WTC11 (cell line): ENCODE results near the gene ZFP91. TPM values are rescaled to one million over a fixed set of nuclear protein-coding genes. Genes with fewer than 3 reads are reported as not detected.
A peak's percentile ranks its signal among the peaks of the same experiment; 100 is the strongest.

Source experiments
- ATAC-seq: fragments of 200-7000 bp; cut with Tn5 transposase; 2 replicates; pipeline ENCODE4 v1.10.0; 2021; ENCODE audit warnings: mild to moderate bottlenecking, moderate library complexity
- CTCF ChIA-PET: fragments of 300-600 bp; sonication (Branson Sonifier 250); formaldehyde crosslinking; loops from one replicate; lab custom pipeline; 2021; ENCODE audit warnings: antibody characterized with exemption; lab: Charles Lee
- POLR2A ChIA-PET: fragments of 350-600 bp; sonication (Branson Sonifier 250); formaldehyde crosslinking; loops from one replicate; lab custom pipeline; 2021; ENCODE audit warnings: antibody characterized with exemption; lab: Charles Lee
- DNase-seq: peaks from one replicate; pipeline ENCODE4 v3.0.0; 2021; ENCODE audit warnings: low spot score
- H3K27ac Mint-ChIP-seq: 2 replicates; pipeline ENCODE4 v1.8.0; 2021; ENCODE audit warnings: mixed read lengths
- H3K27me3 Mint-ChIP-seq: 2 replicates; pipeline ENCODE4 v1.8.0; 2021; ENCODE audit warnings: low read depth, mild to moderate bottlenecking, moderate library complexity, mixed read lengths
- H3K36me3 Mint-ChIP-seq: 2 replicates; pipeline ENCODE4 v1.8.0; 2021; ENCODE audit warnings: mixed read lengths
- H3K4me1 Mint-ChIP-seq: 2 replicates; pipeline ENCODE4 v1.8.0; 2022; ENCODE audit warnings: mixed read lengths
- H3K4me3 Mint-ChIP-seq: 2 replicates; pipeline ENCODE4 v1.8.0; 2021; ENCODE audit warnings: mild to moderate bottlenecking, moderate library complexity, mixed read lengths
- H3K9me3 Mint-ChIP-seq: 2 replicates; pipeline ENCODE4 v1.8.0; 2021; ENCODE audit warnings: mixed read lengths
- CREB1 ChIP-seq: sonication (generic); formaldehyde crosslinking; IDR thresholded peaks from 2 replicates; pipeline ENCODE4 v1.8.0; 2023; ENCODE audit warnings: mild to moderate bottlenecking, missing genetic modification reagents
- EMX1 ChIP-seq: fragments of 250-450 bp; sonication (Bioruptor Pico); IDR thresholded peaks from 2 replicates; pipeline ENCODE4 v1.8.0; 2021; ENCODE audit warnings: mild to moderate bottlenecking
- ESRRA ChIP-seq: sonication (generic); formaldehyde crosslinking; IDR thresholded peaks from 2 replicates; pipeline ENCODE4 v1.8.1; 2022; ENCODE audit warnings: mild to moderate bottlenecking, missing genetic modification reagents, borderline replicate concordance
- FOXP1 ChIP-seq: sonication (generic); formaldehyde crosslinking; IDR thresholded peaks from 2 replicates; pipeline ENCODE4 v1.8.0; 2022; ENCODE audit warnings: missing genetic modification reagents, mild to moderate bottlenecking, moderate library complexity, borderline replicate concordance
- JAZF1 ChIP-seq: fragments of 250-450 bp; sonication (Bioruptor Pico); IDR thresholded peaks from 2 replicates; pipeline ENCODE4 v1.9.0; 2021; ENCODE audit warnings: moderate library complexity, mild to moderate bottlenecking, inconsistent platforms
- MYBL2 ChIP-seq: sonication (generic); formaldehyde crosslinking; IDR thresholded peaks from 2 replicates; pipeline ENCODE4 v1.8.1; 2023; ENCODE audit warnings: mild to moderate bottlenecking, moderate library complexity, missing genetic modification reagents
- NFATC4 ChIP-seq: fragments of 250-450 bp; sonication (Bioruptor Pico); IDR thresholded peaks from 2 replicates; pipeline ENCODE4 v1.9.0; 2021; ENCODE audit warnings: mild to moderate bottlenecking
- NR3C1 ChIP-seq: sonication (generic); formaldehyde crosslinking; conservative IDR thresholded peaks from 2 replicates; pipeline ENCODE4 v1.8.1; 2023; ENCODE audit warnings: low read depth, mild to moderate bottlenecking, missing genetic modification reagents
- SMAD4 ChIP-seq: sonication (generic); formaldehyde crosslinking; IDR thresholded peaks from 2 replicates; pipeline ENCODE4 v1.8.0; 2022; ENCODE audit warnings: mild to moderate bottlenecking, missing genetic modification reagents
- TEAD1 ChIP-seq: sonication (generic); formaldehyde crosslinking; IDR thresholded peaks from 2 replicates; pipeline ENCODE4 v1.8.0; 2022; ENCODE audit warnings: mild to moderate bottlenecking, missing genetic modification reagents
- ZNF416 ChIP-seq: fragments of 250-450 bp; sonication (Bioruptor Pico); IDR thresholded peaks from 2 replicates; pipeline ENCODE4 v1.9.0; 2021; ENCODE audit warnings: mild to moderate bottlenecking, inconsistent platforms
- ZNF423 ChIP-seq: fragments of 250-450 bp; sonication (Bioruptor Pico); IDR thresholded peaks from 2 replicates; pipeline ENCODE4 v2.1.2; 2022; ENCODE audit warnings: mild to moderate bottlenecking, moderate library complexity
- total RNA-seq: library from RNA; stranded (reverse); gene quantifications from 3 replicates; pipeline ENCODE4 v1.2.3, GENCODE V29; 2021
- TF ChIP-seq, protein P1 (sequence below): sonication (generic); formaldehyde crosslinking; IDR thresholded peaks from 2 replicates; pipeline ENCODE4 v1.8.1; 2022; ENCODE audit warnings: low read depth, missing genetic modification reagents, borderline replicate concordance
- TF ChIP-seq, protein P2 (sequence below): sonication (generic); formaldehyde crosslinking; IDR thresholded peaks from 2 replicates; pipeline ENCODE4 v1.8.0; 2023; ENCODE audit warnings: mild to moderate bottlenecking, missing genetic modification reagents
- TF ChIP-seq, protein P3 (sequence below): sonication (generic); formaldehyde crosslinking; IDR thresholded peaks from 2 replicates; pipeline ENCODE4 v1.8.0; 2022; ENCODE audit warnings: mild to moderate bottlenecking, missing genetic modification reagents
- TF ChIP-seq, protein P4 (sequence below): sonication (generic); formaldehyde crosslinking; IDR thresholded peaks from 2 replicates; pipeline ENCODE4 v1.8.0; 2022; ENCODE audit warnings: mild to moderate bottlenecking, missing genetic modification reagents
- TF ChIP-seq, protein P5 (sequence below): sonication (generic); formaldehyde crosslinking; IDR thresholded peaks from 2 replicates; pipeline ENCODE4 v1.8.1; 2023; ENCODE audit warnings: mild to moderate bottlenecking, missing genetic modification reagents, moderate library complexity
- TF ChIP-seq, protein P6 (sequence below): fragments of 200-600 bp; IDR thresholded peaks from 2 replicates; pipeline ENCODE4 v1.8.0; 2022; ENCODE audit warnings: antibody characterized with exemption
- TF ChIP-seq, protein P7 (sequence below): sonication (generic); formaldehyde crosslinking; IDR thresholded peaks from 2 replicates; pipeline ENCODE4 v1.8.0; 2023; ENCODE audit warnings: missing genetic modification reagents, mild to moderate bottlenecking, borderline replicate concordance
- TF ChIP-seq, protein P8 (sequence below): sonication (generic); formaldehyde crosslinking; IDR thresholded peaks from 2 replicates; pipeline ENCODE4 v1.8.0; 2022; ENCODE audit warnings: mild to moderate bottlenecking, missing genetic modification reagents

Gene ZFP91
- total RNA-seq, 1 experiment from 2014 or later, result 28.1 TPM

DNA sequence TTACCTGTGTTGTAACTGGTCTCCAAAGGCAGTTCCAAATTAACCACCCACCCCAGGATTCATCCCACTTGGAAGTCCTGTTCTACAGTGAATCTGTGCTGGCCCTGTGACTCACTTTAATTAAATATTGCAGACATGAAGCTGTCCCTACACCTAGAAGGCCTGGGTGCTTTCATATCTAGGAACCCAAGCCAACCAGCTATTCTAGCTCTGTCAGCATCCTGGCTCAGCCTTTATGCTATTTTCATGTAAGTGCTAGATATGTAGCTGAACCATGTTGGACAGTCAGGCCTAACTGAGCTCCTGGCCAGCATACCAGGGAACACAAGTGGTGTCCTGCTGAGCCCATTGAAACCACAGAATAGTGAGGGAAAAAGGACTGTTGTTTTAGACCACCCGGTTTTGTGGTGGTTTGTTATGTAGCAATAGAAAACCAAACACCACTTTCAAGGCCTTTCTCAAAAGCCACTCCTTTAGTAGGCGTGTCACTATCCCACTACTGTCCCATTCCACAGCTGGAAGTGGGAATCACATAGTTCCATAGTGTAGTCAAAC lies 73.9 kb downstream of the ZFP91 start:
- TF ChIP-seq, protein P1, sequence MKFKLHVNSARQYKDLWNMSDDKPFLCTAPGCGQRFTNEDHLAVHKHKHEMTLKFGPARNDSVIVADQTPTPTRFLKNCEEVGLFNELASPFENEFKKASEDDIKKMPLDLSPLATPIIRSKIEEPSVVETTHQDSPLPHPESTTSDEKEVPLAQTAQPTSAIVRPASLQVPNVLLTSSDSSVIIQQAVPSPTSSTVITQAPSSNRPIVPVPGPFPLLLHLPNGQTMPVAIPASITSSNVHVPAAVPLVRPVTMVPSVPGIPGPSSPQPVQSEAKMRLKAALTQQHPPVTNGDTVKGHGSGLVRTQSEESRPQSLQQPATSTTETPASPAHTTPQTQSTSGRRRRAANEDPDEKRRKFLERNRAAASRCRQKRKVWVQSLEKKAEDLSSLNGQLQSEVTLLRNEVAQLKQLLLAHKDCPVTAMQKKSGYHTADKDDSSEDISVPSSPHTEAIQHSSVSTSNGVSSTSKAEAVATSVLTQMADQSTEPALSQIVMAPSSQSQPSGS, result no peak
- TF ChIP-seq NR3C1 (CRISPR knock-in tag) (no peak), NFATC4 (CRISPR knock-in tag) (no peak), JAZF1 (CRISPR knock-in tag) (no peak), CREB1 (no peak), ZNF416 (CRISPR knock-in tag) (no peak), SMAD4 (no peak), ZNF423 (CRISPR knock-in tag) (no peak), EMX1 (CRISPR knock-in tag) (no peak), MYBL2 (CRISPR knock-in tag) (no peak), ESRRA (no peak)
- TF ChIP-seq, protein P2, sequence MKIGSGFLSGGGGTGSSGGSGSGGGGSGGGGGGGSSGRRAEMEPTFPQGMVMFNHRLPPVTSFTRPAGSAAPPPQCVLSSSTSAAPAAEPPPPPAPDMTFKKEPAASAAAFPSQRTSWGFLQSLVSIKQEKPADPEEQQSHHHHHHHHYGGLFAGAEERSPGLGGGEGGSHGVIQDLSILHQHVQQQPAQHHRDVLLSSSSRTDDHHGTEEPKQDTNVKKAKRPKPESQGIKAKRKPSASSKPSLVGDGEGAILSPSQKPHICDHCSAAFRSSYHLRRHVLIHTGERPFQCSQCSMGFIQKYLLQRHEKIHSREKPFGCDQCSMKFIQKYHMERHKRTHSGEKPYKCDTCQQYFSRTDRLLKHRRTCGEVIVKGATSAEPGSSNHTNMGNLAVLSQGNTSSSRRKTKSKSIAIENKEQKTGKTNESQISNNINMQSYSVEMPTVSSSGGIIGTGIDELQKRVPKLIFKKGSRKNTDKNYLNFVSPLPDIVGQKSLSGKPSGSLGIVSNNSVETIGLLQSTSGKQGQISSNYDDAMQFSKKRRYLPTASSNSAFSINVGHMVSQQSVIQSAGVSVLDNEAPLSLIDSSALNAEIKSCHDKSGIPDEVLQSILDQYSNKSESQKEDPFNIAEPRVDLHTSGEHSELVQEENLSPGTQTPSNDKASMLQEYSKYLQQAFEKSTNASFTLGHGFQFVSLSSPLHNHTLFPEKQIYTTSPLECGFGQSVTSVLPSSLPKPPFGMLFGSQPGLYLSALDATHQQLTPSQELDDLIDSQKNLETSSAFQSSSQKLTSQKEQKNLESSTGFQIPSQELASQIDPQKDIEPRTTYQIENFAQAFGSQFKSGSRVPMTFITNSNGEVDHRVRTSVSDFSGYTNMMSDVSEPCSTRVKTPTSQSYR (CRISPR knock-in tag), result no peak
- TF ChIP-seq, protein P3, sequence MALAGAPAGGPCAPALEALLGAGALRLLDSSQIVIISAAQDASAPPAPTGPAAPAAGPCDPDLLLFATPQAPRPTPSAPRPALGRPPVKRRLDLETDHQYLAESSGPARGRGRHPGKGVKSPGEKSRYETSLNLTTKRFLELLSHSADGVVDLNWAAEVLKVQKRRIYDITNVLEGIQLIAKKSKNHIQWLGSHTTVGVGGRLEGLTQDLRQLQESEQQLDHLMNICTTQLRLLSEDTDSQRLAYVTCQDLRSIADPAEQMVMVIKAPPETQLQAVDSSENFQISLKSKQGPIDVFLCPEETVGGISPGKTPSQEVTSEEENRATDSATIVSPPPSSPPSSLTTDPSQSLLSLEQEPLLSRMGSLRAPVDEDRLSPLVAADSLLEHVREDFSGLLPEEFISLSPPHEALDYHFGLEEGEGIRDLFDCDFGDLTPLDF (CRISPR knock-in tag), result no peak
- TF ChIP-seq, protein P4, sequence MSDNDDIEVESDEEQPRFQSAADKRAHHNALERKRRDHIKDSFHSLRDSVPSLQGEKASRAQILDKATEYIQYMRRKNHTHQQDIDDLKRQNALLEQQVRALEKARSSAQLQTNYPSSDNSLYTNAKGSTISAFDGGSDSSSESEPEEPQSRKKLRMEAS (CRISPR knock-in tag), result no peak
- TF ChIP-seq, all 79 proteins: peak for 0
- no peaks in the 10 kb centered on the region; the same call in 1 of the 2 replicates for H3K36me3 Mint-ChIP-seq
- peaks cover 26% of the 10 kb centered on the region for H3K4me1 Mint-ChIP-seq
- H3K27ac Mint-ChIP-seq, result 0 out of 2 replicates have a peak overlapping the region, but pooled peaks have one; percentile 14
- DNase-seq (no peak), ATAC-seq (peak; percentile 15)
- POLR2A ChIA-PET, result interaction anchor here (0.9 kb wide), 1 partner anchor 253 kb away, joined by 3 read pairs; no protein-coding TSS in a partner anchor
- no peaks in the 10 kb centered on the region; the same call in 1 of the 2 replicates for H3K27me3 Mint-ChIP-seq
- H3K9me3 Mint-ChIP-seq, result peaks cover 30% of the 10 kb centered on the region
- no peak overlapping the region for H3K4me3 Mint-ChIP-seq
- CTCF ChIA-PET, result interaction anchor here (1.0 to 5.0 kb wide), 10 partner anchors 16 to 505 kb away, joined by 3 to 26 read pairs (median 5); no protein-coding TSS in a partner anchor

DNA sequence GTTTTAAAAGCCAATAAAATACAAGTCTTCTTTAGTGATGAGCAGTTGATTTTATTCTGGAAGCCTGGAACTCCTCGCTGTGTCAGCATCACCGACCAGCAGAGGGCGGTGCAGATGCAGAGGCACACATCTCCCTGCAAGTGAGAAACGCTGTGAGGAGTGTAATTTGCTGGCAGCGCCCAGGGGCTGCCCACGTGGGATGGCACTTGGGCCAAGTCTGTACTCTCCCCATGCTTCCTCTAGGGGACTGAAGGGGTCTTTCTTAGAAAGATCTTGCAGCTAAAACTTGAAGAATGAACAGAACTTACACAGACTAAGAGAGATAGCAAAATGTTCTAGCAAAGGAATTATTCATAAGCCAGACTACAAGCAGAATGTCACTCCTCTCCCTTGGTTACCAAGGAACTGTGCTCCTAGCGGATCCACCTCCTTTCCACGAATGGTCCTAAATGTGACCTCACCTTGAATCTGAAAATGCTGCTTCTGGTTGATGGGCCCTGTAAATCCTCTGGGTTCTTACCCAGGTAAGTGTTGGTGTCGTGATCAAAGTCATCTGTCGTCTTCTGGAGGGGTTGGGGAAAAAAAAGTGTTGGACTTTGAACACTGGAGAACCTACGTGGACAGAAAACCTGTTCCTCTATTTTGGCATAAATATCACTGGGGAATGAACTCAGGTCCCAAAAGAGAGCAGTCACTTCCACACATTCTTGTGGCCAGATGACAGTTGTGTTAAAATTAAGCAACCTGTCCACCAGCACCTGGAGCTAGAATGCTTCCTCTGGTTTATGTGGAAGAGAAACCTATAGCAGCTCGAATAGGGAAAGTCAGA lies 75.4 kb downstream of the ZFP91 start:
- TF ChIP-seq, protein P5, sequence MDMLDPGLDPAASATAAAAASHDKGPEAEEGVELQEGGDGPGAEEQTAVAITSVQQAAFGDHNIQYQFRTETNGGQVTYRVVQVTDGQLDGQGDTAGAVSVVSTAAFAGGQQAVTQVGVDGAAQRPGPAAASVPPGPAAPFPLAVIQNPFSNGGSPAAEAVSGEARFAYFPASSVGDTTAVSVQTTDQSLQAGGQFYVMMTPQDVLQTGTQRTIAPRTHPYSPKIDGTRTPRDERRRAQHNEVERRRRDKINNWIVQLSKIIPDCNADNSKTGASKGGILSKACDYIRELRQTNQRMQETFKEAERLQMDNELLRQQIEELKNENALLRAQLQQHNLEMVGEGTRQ (CRISPR knock-in tag), result peak; percentile 54
- TF ChIP-seq, protein P6, sequence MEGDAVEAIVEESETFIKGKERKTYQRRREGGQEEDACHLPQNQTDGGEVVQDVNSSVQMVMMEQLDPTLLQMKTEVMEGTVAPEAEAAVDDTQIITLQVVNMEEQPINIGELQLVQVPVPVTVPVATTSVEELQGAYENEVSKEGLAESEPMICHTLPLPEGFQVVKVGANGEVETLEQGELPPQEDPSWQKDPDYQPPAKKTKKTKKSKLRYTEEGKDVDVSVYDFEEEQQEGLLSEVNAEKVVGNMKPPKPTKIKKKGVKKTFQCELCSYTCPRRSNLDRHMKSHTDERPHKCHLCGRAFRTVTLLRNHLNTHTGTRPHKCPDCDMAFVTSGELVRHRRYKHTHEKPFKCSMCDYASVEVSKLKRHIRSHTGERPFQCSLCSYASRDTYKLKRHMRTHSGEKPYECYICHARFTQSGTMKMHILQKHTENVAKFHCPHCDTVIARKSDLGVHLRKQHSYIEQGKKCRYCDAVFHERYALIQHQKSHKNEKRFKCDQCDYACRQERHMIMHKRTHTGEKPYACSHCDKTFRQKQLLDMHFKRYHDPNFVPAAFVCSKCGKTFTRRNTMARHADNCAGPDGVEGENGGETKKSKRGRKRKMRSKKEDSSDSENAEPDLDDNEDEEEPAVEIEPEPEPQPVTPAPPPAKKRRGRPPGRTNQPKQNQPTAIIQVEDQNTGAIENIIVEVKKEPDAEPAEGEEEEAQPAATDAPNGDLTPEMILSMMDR, result peak; percentile 73
- TF ChIP-seq, protein P7, sequence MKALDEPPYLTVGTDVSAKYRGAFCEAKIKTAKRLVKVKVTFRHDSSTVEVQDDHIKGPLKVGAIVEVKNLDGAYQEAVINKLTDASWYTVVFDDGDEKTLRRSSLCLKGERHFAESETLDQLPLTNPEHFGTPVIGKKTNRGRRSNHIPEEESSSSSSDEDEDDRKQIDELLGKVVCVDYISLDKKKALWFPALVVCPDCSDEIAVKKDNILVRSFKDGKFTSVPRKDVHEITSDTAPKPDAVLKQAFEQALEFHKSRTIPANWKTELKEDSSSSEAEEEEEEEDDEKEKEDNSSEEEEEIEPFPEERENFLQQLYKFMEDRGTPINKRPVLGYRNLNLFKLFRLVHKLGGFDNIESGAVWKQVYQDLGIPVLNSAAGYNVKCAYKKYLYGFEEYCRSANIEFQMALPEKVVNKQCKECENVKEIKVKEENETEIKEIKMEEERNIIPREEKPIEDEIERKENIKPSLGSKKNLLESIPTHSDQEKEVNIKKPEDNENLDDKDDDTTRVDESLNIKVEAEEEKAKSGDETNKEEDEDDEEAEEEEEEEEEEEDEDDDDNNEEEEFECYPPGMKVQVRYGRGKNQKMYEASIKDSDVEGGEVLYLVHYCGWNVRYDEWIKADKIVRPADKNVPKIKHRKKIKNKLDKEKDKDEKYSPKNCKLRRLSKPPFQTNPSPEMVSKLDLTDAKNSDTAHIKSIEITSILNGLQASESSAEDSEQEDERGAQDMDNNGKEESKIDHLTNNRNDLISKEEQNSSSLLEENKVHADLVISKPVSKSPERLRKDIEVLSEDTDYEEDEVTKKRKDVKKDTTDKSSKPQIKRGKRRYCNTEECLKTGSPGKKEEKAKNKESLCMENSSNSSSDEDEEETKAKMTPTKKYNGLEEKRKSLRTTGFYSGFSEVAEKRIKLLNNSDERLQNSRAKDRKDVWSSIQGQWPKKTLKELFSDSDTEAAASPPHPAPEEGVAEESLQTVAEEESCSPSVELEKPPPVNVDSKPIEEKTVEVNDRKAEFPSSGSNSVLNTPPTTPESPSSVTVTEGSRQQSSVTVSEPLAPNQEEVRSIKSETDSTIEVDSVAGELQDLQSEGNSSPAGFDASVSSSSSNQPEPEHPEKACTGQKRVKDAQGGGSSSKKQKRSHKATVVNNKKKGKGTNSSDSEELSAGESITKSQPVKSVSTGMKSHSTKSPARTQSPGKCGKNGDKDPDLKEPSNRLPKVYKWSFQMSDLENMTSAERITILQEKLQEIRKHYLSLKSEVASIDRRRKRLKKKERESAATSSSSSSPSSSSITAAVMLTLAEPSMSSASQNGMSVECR (CRISPR knock-in tag), result no peak
- no peak for TF ChIP-seq FOXP1
- TF ChIP-seq, protein P8, sequence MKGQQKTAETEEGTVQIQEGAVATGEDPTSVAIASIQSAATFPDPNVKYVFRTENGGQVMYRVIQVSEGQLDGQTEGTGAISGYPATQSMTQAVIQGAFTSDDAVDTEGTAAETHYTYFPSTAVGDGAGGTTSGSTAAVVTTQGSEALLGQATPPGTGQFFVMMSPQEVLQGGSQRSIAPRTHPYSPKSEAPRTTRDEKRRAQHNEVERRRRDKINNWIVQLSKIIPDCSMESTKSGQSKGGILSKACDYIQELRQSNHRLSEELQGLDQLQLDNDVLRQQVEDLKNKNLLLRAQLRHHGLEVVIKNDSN (CRISPR knock-in tag), result peak; percentile 57; the same call in 1 of the 2 replicates
- no peak for TF ChIP-seq TEAD1 (CRISPR knock-in tag)
- POLR2A ChIA-PET, result interaction anchor here (1.0 kb wide), 1 partner anchor 21 kb away, joined by 3 read pairs; no protein-coding TSS in a partner anchor
- H3K4me3 Mint-ChIP-seq, result no peak overlapping the region

More for the DNA sequence above, 75.4 kb downstream of the ZFP91 start:
- H3K9me3 Mint-ChIP-seq, result peaks cover 15% of the 10 kb centered on the region
- H3K27ac Mint-ChIP-seq, result no peak overlapping the region
- H3K27me3 Mint-ChIP-seq, result no peaks in the 10 kb centered on the region; the same call in 1 of the 2 replicates
- DNase-seq, result peak; percentile 86
- H3K36me3 Mint-ChIP-seq, result no peaks in the 10 kb centered on the region
- H3K4me1 Mint-ChIP-seq, result peaks cover 26% of the 10 kb centered on the region
- CTCF ChIA-PET, result interaction anchor here (0.8 to 5.0 kb wide), 9 partner anchors 25 to 482 kb away, joined by 3 to 26 read pairs (median 3); no protein-coding TSS in a partner anchor
- ATAC-seq, result peak; percentile 97
